HepG2 (cell line): ENCODE results near the gene BFSP1. TPM values are rescaled to one million over a fixed set of nuclear protein-coding genes. Genes with fewer than 3 reads are reported as not detected.
A peak's percentile ranks its signal among the peaks of the same experiment; 100 is the strongest.

Experiments
- HNRNPLL ChIP-seq: fragments of 200-400 bp; formaldehyde crosslinking; IDR thresholded peaks from 2 replicates; pipeline ENCODE4 v1.6.1; 2017; ENCODE audit warnings: mild to moderate bottlenecking, low read depth, low read length; ENCODE audit not compliant: poor library complexity, severe bottlenecking
- JDP2 ChIP-seq: sonication (generic); formaldehyde crosslinking; IDR thresholded peaks from 2 replicates; pipeline ENCODE4 v1.8.1; 2022; ENCODE audit warnings: missing genetic modification reagents, borderline replicate concordance
- KDM4B ChIP-seq: sonication (generic); formaldehyde crosslinking; IDR thresholded peaks from 2 replicates; pipeline ENCODE4 v1.4.0; 2020; ENCODE audit warnings: missing genetic modification reagents
- KLF6 ChIP-seq: IDR thresholded peaks from 2 replicates; pipeline ENCODE4 v1.8.0; 2016; ENCODE audit warnings: missing biosample characterization, missing genetic modification reagents
- RBM39 ChIP-seq: fragments of 200-400 bp; formaldehyde crosslinking; IDR thresholded peaks from one replicate; pipeline ENCODE4 v1.6.1; 2018; ENCODE audit warnings: antibody characterized with exemption, mild to moderate bottlenecking, low read depth, low read length; ENCODE audit not compliant: poor library complexity, severe bottlenecking
- TCF7 ChIP-seq: sonication (generic); IDR thresholded peaks from 2 replicates; pipeline ENCODE4 v1.6.1; 2016; ENCODE audit warnings: antibody characterized with exemption, low read depth
- ZNF547 ChIP-seq: sonication (generic); formaldehyde crosslinking; IDR thresholded peaks from 2 replicates; pipeline ENCODE4 v1.5.1; 2020; ENCODE audit warnings: mild to moderate bottlenecking, missing genetic modification reagents
- ZNF563 ChIP-seq: sonication (generic); formaldehyde crosslinking; IDR thresholded peaks from 2 replicates; pipeline ENCODE4 v1.8.0; 2022; ENCODE audit warnings: mild to moderate bottlenecking, moderate library complexity, missing genetic modification reagents
- ZNF614 ChIP-seq: IDR thresholded peaks from 2 replicates; pipeline ENCODE4 v1.6.1; 2018; ENCODE audit warnings: missing biosample characterization, missing genetic modification reagents, inconsistent platforms, borderline replicate concordance
- ZNF678 ChIP-seq: sonication (generic); formaldehyde crosslinking; IDR thresholded peaks from 2 replicates; pipeline ENCODE4 v1.4.0; 2020; ENCODE audit warnings: mild to moderate bottlenecking, missing genetic modification reagents
- polyA plus RNA-seq, 8 experiments: library from polyadenylated mRNA; depleted of rRNA in 3 of 8; stranded (reverse) in 7 of 8; unstranded in 1 of 8; fragments of >200 nt; fragmentation: Illumina TruSeq in 4 of 8; extraction: Trizol in 4 of 8; gene quantifications; 2 replicates each; pipeline versions ENCODE4 v1.2.1 to v1.2.3, GENCODE V29; 2011 to 2016; ENCODE audit warnings: low read depth in 4 of 8, missing spikeins in 1 of 8, mixed read lengths in 1 of 8; ENCODE audit not compliant: insufficient read depth in 1 of 8
- total RNA-seq, 5 experiments: library from RNA; depleted of rRNA; stranded (reverse); fragments of >200 nt; fragmentation: Illumina TruSeq; extraction: Trizol; gene quantifications; 2 replicates each; pipeline ENCODE4 v1.2.3, GENCODE V29; 2016; ENCODE audit warnings: low read depth in 1 of 5
- TF ChIP-seq, protein P1 (sequence below): sonication (generic); formaldehyde crosslinking; IDR thresholded peaks from 2 replicates; pipeline ENCODE4 v1.5.1; 2020; ENCODE audit warnings: mild to moderate bottlenecking, missing genetic modification reagents, moderate library complexity
- TF ChIP-seq, protein P2 (sequence below): IDR thresholded peaks from 2 replicates; pipeline ENCODE4 v1.6.1; 2012; ENCODE audit warnings: inconsistent platforms
- TF ChIP-seq, protein P3 (sequence below): sonication (generic); formaldehyde crosslinking; IDR thresholded peaks from 2 replicates; pipeline ENCODE4 v1.4.0; 2020; ENCODE audit warnings: missing genetic modification reagents
- TF ChIP-seq, protein P4 (sequence below): sonication (generic); formaldehyde crosslinking; IDR thresholded peaks from 2 replicates; pipeline ENCODE4 v1.8.0; 2022; ENCODE audit warnings: missing genetic modification reagents, mild to moderate bottlenecking, borderline replicate concordance
- TF ChIP-seq, protein P5 (sequence below): sonication (generic); IDR thresholded peaks from 2 replicates; pipeline ENCODE4 v1.6.1; 2016; ENCODE audit warnings: low read depth, borderline replicate concordance
- TF ChIP-seq, protein P6 (sequence below): sonication (generic); formaldehyde crosslinking; IDR thresholded peaks from 2 replicates; pipeline ENCODE4 v1.4.0; 2020; ENCODE audit warnings: missing genetic modification reagents, low read depth, mild to moderate bottlenecking, borderline replicate concordance
- TF ChIP-seq, protein P7 (sequence below): sonication (generic); formaldehyde crosslinking; IDR thresholded peaks from 2 replicates; pipeline ENCODE4 v1.5.1; 2020; ENCODE audit warnings: missing genetic modification reagents, mild to moderate bottlenecking, borderline replicate concordance

The BFSP1 gene
- total and polyA plus RNA-seq, 2 of the 13 experiments (the other 11 are each of a cell fraction or from before 2014, with no cell fraction given): 0.22 to 0.26 TPM

DNA sequence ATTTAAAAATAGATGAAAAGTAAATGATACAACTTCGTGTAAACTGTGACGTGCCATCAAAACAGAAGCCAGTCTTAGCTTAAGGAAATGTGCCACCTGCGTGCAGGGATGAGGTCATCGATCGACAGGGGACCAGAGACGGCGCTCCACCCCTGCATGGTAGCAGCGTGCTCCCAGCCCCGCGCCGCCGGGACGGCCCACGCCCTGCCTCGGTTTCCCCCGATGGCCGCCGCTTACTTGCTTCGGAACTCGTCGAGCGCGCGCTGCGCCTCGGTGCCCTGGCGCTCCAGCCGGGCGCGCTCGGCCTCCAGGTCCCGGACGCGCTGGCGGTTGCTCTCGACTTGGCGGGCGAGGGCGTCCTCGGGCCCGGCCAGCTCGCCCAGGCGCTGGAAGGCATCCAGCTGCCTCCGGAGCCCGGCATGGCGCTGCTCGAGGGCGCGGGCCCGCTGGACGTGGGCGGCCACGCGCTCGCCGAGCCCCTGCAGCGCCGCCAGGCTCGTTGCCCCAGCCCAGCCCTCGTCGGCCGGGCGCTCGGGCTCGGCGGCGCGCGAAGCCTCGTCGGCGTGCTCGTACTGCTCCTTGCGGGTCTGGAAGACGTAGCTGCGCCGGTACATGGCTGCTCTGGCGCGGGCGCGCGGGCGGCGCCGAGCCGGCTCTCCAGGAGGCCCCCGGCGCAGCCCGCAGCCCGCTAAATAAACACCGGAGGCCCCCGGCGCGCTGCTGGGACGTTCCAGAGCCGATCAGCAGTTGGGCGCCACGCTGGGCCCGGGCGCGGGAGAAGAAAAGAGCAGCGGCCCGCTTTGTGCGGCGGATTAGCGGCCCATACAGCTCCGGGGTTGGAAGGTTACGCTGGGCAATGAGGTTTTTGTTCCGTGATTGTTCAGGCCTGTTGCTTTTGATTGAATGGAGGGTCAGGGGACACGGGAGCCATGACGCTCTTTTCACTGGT, at the start of gene BFSP1 (continued):
- TF ChIP-seq KLF6 (0 out of 2 replicates have a peak, but pooled peaks have one; percentile 73), TCF7 (0 out of 2 replicates have a peak, but pooled peaks have one; percentile 5), ZNF547 (CRISPR knock-in tag) (peak; percentile 75; the same call in 1 of the 2 replicates), RBM39 (peak; percentile 70), ZNF563 (CRISPR knock-in tag) (no peak; the same call in 1 of the 2 replicates), ZNF614 (CRISPR knock-in tag) (peak; percentile 47; the same call in 1 of the 2 replicates), KDM4B (CRISPR knock-in tag) (peak; percentile 83; the same call in 1 of the 2 replicates), HNRNPLL (peak; percentile 95), ZNF678 (no peak), JDP2 (CRISPR knock-in tag) (0 out of 2 replicates have a peak, but pooled peaks have one; percentile 57)
- TF ChIP-seq, protein P1, sequence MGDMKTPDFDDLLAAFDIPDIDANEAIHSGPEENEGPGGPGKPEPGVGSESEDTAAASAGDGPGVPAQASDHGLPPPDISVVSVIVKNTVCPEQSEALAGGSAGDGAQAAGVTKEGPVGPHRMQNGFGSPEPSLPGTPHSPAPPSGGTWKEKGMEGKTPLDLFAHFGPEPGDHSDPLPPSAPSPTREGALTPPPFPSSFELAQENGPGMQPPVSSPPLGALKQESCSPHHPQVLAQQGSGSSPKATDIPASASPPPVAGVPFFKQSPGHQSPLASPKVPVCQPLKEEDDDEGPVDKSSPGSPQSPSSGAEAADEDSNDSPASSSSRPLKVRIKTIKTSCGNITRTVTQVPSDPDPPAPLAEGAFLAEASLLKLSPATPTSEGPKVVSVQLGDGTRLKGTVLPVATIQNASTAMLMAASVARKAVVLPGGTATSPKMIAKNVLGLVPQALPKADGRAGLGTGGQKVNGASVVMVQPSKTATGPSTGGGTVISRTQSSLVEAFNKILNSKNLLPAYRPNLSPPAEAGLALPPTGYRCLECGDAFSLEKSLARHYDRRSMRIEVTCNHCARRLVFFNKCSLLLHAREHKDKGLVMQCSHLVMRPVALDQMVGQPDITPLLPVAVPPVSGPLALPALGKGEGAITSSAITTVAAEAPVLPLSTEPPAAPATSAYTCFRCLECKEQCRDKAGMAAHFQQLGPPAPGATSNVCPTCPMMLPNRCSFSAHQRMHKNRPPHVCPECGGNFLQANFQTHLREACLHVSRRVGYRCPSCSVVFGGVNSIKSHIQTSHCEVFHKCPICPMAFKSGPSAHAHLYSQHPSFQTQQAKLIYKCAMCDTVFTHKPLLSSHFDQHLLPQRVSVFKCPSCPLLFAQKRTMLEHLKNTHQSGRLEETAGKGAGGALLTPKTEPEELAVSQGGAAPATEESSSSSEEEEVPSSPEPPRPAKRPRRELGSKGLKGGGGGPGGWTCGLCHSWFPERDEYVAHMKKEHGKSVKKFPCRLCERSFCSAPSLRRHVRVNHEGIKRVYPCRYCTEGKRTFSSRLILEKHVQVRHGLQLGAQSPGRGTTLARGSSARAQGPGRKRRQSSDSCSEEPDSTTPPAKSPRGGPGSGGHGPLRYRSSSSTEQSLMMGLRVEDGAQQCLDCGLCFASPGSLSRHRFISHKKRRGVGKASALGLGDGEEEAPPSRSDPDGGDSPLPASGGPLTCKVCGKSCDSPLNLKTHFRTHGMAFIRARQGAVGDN (CRISPR knock-in tag): peak; percentile 93
- TF ChIP-seq, protein P2, sequence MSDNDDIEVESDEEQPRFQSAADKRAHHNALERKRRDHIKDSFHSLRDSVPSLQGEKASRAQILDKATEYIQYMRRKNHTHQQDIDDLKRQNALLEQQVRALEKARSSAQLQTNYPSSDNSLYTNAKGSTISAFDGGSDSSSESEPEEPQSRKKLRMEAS: peak; percentile 76
- TF ChIP-seq, protein P3, sequence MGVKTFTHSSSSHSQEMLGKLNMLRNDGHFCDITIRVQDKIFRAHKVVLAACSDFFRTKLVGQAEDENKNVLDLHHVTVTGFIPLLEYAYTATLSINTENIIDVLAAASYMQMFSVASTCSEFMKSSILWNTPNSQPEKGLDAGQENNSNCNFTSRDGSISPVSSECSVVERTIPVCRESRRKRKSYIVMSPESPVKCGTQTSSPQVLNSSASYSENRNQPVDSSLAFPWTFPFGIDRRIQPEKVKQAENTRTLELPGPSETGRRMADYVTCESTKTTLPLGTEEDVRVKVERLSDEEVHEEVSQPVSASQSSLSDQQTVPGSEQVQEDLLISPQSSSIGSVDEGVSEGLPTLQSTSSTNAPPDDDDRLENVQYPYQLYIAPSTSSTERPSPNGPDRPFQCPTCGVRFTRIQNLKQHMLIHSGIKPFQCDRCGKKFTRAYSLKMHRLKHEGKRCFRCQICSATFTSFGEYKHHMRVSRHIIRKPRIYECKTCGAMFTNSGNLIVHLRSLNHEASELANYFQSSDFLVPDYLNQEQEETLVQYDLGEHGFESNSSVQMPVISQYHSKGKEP (CRISPR knock-in tag): peak; percentile 45; the same call in 1 of the 2 replicates
- TF ChIP-seq, protein P4, sequence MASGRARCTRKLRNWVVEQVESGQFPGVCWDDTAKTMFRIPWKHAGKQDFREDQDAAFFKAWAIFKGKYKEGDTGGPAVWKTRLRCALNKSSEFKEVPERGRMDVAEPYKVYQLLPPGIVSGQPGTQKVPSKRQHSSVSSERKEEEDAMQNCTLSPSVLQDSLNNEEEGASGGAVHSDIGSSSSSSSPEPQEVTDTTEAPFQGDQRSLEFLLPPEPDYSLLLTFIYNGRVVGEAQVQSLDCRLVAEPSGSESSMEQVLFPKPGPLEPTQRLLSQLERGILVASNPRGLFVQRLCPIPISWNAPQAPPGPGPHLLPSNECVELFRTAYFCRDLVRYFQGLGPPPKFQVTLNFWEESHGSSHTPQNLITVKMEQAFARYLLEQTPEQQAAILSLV (CRISPR knock-in tag): peak; percentile 81; the same call in 1 of the 2 replicates
- TF ChIP-seq, protein P5, sequence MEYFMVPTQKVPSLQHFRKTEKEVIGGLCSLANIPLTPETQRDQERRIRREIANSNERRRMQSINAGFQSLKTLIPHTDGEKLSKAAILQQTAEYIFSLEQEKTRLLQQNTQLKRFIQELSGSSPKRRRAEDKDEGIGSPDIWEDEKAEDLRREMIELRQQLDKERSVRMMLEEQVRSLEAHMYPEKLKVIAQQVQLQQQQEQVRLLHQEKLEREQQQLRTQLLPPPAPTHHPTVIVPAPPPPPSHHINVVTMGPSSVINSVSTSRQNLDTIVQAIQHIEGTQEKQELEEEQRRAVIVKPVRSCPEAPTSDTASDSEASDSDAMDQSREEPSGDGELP: peak; percentile 15; the same call in 1 of the 2 replicates
- TF ChIP-seq, protein P6, sequence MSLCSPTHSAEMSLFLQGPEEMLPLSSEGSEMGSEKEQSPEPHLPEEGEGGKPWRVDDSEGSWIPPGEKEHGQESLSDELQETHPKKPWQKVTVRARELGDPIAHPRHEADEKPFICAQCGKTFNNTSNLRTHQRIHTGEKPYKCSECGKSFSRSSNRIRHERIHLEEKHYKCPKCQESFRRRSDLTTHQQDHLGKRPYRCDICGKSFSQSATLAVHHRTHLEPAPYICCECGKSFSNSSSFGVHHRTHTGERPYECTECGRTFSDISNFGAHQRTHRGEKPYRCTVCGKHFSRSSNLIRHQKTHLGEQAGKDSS (CRISPR knock-in tag): peak; percentile 13; the same call in 1 of the 2 replicates
- TF ChIP-seq, protein P7, sequence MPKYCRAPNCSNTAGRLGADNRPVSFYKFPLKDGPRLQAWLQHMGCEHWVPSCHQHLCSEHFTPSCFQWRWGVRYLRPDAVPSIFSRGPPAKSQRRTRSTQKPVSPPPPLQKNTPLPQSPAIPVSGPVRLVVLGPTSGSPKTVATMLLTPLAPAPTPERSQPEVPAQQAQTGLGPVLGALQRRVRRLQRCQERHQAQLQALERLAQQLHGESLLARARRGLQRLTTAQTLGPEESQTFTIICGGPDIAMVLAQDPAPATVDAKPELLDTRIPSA (CRISPR knock-in tag): peak; percentile 59; the same call in 1 of the 2 replicates
